ENCODE data around the gene KHDC1L. TPM values are rescaled to one million over a fixed set of nuclear protein-coding genes. Genes with fewer than 3 reads are reported as not detected.
"Not testable (repeated sequence)": the region's sequence is repeated elsewhere in the genome, so short reads cannot be mapped to it uniquely, and the experiment has no call there.

KHDC1L gene
- total RNA-seq, 1 experiment from 2014 or later = not detected

DNA sequence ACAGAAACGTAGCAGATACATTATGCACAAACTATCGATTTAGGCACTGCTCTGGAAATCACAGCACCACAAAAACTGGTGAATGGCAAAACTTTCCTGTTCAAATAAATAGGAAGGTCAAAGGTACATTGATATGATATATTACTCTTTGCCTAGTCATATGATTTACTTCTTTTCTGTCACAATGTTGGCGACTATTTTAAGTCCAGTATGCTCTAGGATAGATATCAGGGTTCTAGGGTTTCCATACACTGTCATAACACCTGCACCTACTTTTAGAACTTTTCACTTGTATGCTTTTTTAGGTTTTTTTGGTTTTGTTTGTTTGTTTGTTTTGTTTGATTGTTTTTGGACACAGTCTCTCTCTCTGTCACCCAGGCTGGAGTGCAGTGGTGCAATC is 25.0 kb downstream of the KHDC1L start:
- no peak for TF ChIP-seq TCF7L2 (IDR thresholded peaks at IDR 0.05; ENCODE audit: low read depth, low read length)
- TF ChIP-seq POLR2AphosphoS5 (IDR thresholded peaks at IDR 0.05; ENCODE audit: low read depth, low read length) = no peak
- TF ChIP-seq, protein P1, sequence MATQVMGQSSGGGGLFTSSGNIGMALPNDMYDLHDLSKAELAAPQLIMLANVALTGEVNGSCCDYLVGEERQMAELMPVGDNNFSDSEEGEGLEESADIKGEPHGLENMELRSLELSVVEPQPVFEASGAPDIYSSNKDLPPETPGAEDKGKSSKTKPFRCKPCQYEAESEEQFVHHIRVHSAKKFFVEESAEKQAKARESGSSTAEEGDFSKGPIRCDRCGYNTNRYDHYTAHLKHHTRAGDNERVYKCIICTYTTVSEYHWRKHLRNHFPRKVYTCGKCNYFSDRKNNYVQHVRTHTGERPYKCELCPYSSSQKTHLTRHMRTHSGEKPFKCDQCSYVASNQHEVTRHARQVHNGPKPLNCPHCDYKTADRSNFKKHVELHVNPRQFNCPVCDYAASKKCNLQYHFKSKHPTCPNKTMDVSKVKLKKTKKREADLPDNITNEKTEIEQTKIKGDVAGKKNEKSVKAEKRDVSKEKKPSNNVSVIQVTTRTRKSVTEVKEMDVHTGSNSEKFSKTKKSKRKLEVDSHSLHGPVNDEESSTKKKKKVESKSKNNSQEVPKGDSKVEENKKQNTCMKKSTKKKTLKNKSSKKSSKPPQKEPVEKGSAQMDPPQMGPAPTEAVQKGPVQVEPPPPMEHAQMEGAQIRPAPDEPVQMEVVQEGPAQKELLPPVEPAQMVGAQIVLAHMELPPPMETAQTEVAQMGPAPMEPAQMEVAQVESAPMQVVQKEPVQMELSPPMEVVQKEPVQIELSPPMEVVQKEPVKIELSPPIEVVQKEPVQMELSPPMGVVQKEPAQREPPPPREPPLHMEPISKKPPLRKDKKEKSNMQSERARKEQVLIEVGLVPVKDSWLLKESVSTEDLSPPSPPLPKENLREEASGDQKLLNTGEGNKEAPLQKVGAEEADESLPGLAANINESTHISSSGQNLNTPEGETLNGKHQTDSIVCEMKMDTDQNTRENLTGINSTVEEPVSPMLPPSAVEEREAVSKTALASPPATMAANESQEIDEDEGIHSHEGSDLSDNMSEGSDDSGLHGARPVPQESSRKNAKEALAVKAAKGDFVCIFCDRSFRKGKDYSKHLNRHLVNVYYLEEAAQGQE (IDR thresholded peaks at IDR 0.05; ENCODE audit: insufficient read depth in 1 of 2, low read depth in 2 of 2, low read length in 1 of 2) = no peak
- no peak for TF ChIP-seq SIN3A (IDR thresholded peaks at IDR 0.05; ENCODE audit: borderline replicate concordance, insufficient read depth, low read depth, low read length)
- no peak for ATAC-seq
- Histone ChIP-seq H3K4me3 (ENCODE audit: low read depth in 2 of 2, low read length in 2 of 2) (no peak overlapping the region), H3K27ac (ENCODE audit: low read length) (no peak overlapping the region), H3K4me1 (ENCODE audit: control insufficient read depth, insufficient read depth, low read length) (no peaks in the 10 kb centered on the region), H3K36me3 (ENCODE audit: control insufficient read depth, insufficient read depth, low read length) (no peaks in the 10 kb centered on the region), H3K27me3 (ENCODE audit: control insufficient read depth, insufficient read depth, low read length) (no peaks in the 10 kb centered on the region), H3K9me3 (ENCODE audit: control insufficient read depth, insufficient read depth, low read depth, low read length) (no peaks in the 10 kb centered on the region)
- POLR2A ChIA-PET = no interaction called here
- no peak for DNase-seq (ENCODE audit: low read depth, low spot score)
- in situ Hi-C loops (cut with HindIII; ENCODE audit: low pct_unique_long_range_greater_than_20kb, low sequenced_read_pairs) (no loop called here), intact Hi-C loops (cut with micrococcal nuclease; ENCODE audit: unreplicated experiment) (no loop called here)
- CTCF ChIA-PET = interaction anchor here (0.6 kb wide), 1 partner anchor 68 kb away, joined by 3 read pairs; no protein-coding TSS in a partner anchor
- BruUV-seq (replicated peaks) = no TSS peak

DNA sequence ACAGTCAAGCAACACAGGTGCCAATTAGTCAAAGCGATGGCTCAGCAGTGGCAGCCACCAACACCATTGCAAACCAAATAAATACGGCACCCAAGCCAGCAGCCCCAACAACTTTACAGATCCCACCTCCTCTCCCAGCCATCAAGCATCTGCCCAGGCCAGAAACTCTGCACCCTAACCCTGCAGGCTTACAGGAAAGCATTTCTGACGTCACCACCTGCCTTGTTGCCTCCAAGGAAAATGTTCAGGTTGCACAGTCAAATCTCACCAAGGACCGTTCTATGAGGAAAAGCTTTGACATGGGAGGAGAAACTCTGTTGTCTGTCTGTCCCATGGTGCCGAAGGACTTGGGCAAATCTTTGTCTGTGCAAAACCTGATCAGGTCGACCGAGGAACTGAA is 30.6 kb downstream of the KHDC1L start:
- ChIA-PET POLR2A (no interaction called here), CTCF (no interaction called here)
- H3K36me3 ChIP-seq (ENCODE audit: control insufficient read depth, insufficient read depth, low read length) = no peaks in the 10 kb centered on the region
- no TSS peak for BruUV-seq (replicated peaks)
- ATAC-seq (no peak), DNase-seq (ENCODE audit: low read depth, low spot score) (no peak)
- H3K4me1 ChIP-seq (ENCODE audit: control insufficient read depth, insufficient read depth, low read length) = no peaks in the 10 kb centered on the region
- in situ Hi-C loops (cut with HindIII; ENCODE audit: low pct_unique_long_range_greater_than_20kb, low sequenced_read_pairs) (no loop called here), intact Hi-C loops (cut with micrococcal nuclease; ENCODE audit: unreplicated experiment) (no loop called here)
- no peak overlapping the region for H3K4me3 ChIP-seq (ENCODE audit: low read depth in 2 of 2, low read length in 2 of 2)
- no peak overlapping the region for H3K27ac ChIP-seq (ENCODE audit: low read length)
- no peak for TF ChIP-seq TCF7L2 (IDR thresholded peaks at IDR 0.05; ENCODE audit: low read depth, low read length)
- TF ChIP-seq, protein P2, sequence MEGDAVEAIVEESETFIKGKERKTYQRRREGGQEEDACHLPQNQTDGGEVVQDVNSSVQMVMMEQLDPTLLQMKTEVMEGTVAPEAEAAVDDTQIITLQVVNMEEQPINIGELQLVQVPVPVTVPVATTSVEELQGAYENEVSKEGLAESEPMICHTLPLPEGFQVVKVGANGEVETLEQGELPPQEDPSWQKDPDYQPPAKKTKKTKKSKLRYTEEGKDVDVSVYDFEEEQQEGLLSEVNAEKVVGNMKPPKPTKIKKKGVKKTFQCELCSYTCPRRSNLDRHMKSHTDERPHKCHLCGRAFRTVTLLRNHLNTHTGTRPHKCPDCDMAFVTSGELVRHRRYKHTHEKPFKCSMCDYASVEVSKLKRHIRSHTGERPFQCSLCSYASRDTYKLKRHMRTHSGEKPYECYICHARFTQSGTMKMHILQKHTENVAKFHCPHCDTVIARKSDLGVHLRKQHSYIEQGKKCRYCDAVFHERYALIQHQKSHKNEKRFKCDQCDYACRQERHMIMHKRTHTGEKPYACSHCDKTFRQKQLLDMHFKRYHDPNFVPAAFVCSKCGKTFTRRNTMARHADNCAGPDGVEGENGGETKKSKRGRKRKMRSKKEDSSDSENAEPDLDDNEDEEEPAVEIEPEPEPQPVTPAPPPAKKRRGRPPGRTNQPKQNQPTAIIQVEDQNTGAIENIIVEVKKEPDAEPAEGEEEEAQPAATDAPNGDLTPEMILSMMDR (IDR thresholded peaks at IDR 0.05) = no peak
- no peak for TF ChIP-seq POLR2AphosphoS5 (IDR thresholded peaks at IDR 0.05; ENCODE audit: low read depth, low read length)
- TF ChIP-seq SIN3A (IDR thresholded peaks at IDR 0.05; ENCODE audit: borderline replicate concordance, insufficient read depth, low read depth, low read length) = no peak
- TF ChIP-seq, protein P1 (IDR thresholded peaks at IDR 0.05; ENCODE audit: insufficient read depth in 1 of 2, low read depth in 2 of 2, low read length in 1 of 2) = no peak
- no peaks in the 10 kb centered on the region for H3K27me3 ChIP-seq (ENCODE audit: control insufficient read depth, insufficient read depth, low read length)
- no peaks in the 10 kb centered on the region for H3K9me3 ChIP-seq (ENCODE audit: control insufficient read depth, insufficient read depth, low read depth, low read length)

DNA sequence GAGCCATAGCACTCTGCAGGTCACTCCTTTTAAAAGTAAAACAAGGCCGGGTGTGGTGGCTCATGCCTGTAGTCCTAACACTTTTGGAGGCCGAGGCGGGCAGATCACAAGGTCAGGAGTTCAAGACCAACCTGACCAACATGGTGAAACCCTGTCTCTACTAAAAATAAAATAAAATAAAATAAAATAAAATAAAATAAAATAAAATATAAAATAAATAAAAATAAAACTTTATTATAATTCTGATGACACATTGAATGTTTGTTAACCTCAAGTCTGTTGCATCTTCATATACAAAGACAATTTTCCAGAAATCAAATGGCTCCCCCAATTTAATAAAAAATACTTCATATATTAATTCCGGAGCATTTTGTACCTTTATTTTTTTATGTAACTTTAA is 32.0 kb downstream of the KHDC1L start:
- in situ Hi-C loops (cut with HindIII; ENCODE audit: low pct_unique_long_range_greater_than_20kb, low sequenced_read_pairs); ATAC-seq; CTCF ChIA-PET: not testable (repeated sequence)

More for the DNA sequence above, 32.0 kb downstream of the KHDC1L start:
- H3K4me3 ChIP-seq (ENCODE audit: low read depth in 2 of 2, low read length in 2 of 2); intact Hi-C loops (cut with micrococcal nuclease; ENCODE audit: unreplicated experiment); DNase-seq (ENCODE audit: low read depth, low spot score); H3K27me3 ChIP-seq (ENCODE audit: control insufficient read depth, insufficient read depth, low read length); POLR2A ChIA-PET; H3K9me3 ChIP-seq (ENCODE audit: control insufficient read depth, insufficient read depth, low read depth, low read length); BruUV-seq (replicated peaks); H3K27ac ChIP-seq (ENCODE audit: low read length); H3K4me1 ChIP-seq (ENCODE audit: control insufficient read depth, insufficient read depth, low read length); H3K36me3 ChIP-seq (ENCODE audit: control insufficient read depth, insufficient read depth, low read length): not testable (repeated sequence)

Measured in Panc1 (cell line).